ENCODE results near the gene DPH3.

- TF ChIP-seq POLR2A (IDR thresholded peaks at IDR 0.05) (no peak), CTCF (IDR thresholded peaks at IDR 0.05) (no peak)
These were observed 12.7 kb upstream of the DPH3 start for GRCh38 chr3:16277471-16277870.
